Dermis blood vessel endothelial cell (primary cell): ENCODE measurements around the gene ARHGEF4. TPM values are rescaled to one million over a fixed set of nuclear protein-coding genes. Genes with fewer than 3 reads are reported as not detected.
A peak's percentile ranks its signal among the peaks of the same experiment; 100 is the strongest.

ENCODE experiments used
- DNase-seq: peaks from one replicate; pipeline ENCODE4 v3.0.0; 2010
- total RNA-seq: library from RNA; depleted of rRNA; stranded (reverse); fragments of >200 nt; gene quantifications from 2 replicates; pipeline ENCODE4 v1.2.3, GENCODE V29; 2014

The ARHGEF4 gene
- total RNA-seq, 1 donor from 2014 or later = 0.68 TPM

GRCh38 chr2:130819608-130820278 lies 17.0 kb upstream of the ARHGEF4 start:
- DNase-seq = no peak

- no peak for DNase-seq
These were observed 16.3 kb upstream of the ARHGEF4 start for GRCh38 chr2:130820279-130820861.

GRCh38 chr2:130821867-130822266 lies 14.8 kb upstream of the ARHGEF4 start:
- DNase-seq = no peak

DNA sequence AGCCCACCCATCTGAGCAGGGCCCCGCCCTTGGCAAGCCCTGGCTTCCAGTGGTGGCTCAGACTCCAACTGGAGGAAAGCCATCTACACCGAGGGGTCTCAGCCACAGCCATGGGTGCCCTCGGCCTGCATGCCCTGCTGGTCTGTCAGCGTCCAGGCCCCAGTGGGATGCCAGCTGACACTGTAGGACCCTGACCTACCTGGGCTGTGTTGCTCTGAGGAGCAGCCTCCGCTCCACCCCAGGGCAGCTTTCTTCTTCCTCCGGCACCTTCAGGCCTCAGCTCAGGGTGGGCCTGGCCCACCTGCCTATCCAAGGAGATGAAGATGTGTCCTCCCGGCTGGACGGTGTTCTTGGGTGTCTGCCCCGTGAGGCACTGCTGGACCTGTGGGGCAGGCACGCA lies 13.9 kb upstream of the ARHGEF4 start:
- no peak for DNase-seq

DNA sequence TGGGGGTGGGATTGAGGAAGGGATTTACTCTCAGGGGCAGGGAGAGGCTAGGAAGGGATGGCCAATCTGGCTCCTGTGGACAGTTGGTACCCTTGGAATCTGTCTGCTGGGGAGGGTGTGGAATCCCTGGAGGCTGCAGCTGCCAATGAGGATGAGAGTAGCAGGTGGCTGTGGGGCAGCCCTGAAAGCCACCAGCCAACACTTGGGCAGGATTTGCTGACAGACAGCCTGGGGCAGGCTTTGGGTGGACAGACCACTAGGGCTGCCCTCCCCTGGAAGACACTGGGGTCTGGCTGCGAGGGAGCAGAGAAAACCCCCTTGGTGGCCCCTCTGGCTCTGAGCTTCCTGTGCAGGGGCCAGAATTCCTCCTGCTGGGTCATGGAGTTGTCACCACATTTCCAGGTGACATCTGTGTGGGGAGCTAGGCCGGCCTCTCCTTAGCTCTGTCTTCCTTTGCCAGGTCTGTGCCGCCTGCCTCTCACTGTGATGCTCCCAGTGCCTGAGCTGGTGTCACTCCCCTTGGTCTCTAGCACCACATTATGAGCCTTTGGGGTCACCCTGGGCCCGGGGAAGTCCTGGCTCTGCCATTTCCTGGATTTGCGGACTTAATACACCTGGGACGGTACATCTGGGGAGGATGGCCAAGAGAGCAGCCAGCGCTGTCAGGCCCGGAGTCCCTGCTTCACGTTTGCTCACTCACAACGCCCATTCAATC lies 13.4 kb upstream of the ARHGEF4 start:
- no peak for DNase-seq

DNA sequence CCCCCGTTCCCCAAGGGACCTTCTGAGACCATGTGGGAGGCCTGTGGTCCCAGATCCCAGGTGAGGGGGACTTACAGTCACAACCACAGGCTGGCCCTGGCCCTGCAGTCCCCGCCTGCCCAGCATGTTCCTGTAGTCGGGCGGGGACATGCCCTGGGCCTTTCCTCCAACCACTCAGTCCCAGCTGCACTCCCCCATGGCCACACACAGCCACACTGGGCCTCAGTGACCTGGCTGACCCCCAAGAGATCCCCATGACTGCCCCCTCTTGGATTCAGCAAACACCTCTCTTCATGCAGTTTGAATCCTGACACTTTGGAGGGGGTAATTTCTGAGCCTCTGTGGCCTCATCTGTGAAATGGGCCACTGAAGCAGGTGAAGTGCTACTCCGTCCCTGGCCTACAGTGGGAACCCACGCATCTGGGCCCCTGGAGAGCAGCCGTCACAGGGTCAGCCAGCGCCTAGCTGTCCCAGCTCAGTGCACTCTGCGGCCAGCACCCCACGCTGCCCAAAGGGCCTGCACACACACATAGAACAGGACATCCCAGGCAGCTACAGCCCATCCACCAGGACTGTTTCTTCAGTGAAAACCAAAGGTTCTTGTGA lies 12.7 kb upstream of the ARHGEF4 start:
- DNase-seq = no peak

DNA sequence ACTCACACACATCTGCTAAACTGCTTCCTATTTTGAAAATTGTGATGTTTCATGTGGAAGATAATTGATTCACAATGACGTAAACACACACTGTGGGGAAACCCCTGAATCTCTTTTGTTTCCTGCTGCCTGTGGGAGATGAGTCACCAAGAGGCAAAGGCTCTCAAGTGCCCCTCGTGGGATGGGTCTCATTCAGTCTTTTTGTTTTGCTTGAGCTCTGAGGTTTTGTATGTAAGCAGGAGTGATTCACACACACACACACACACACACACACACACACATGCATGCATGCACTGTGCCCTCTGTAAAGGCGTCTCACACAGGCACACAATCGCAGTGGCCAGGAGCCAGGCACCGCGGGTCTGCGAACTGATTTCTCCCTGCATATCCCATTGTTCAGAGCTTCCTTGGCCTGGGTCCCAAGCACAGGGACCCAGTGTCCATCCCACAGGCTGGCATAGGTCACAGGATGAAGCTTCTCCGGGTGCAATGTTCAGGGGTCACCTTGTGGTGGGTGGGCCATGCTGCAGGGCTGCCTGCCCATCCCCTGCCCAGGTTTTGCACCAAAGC lies 12.1 kb upstream of the ARHGEF4 start:
- peak; percentile 93 for DNase-seq

DNA sequence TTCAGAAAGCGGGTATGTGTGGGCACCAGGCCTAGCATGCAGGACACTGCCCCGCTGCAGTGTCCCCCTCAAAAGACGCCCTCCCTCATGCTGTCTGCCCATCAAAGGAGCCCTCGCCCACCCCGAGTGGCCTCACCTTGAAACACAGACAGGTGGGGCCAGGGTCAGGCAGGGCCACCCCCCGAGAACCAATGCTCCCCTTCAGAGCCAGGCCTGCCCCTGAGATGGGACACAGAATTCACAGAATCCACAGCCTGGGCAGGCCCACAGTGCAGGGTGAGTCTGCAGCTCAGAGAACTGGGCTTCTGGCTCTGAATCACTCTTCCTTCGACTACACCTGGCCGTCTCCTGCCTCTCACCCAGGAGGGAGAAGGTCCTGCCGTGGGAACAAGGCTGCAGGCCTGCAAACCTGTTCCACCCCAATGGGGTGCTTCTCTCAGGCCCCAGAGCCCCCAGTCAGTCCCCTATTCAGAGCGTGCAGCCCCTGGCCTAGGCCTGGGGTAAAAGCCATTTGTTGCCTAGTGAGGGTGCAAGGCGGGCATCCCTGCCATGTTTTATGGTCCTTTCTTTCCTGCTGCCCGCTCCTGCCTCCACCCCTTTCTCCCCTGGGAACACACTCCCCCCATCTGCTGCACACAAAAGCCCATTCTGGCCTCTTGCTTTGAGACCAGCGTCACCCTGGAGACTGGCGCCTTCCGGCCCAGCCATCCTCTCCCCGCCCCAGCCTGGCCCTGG lies 11.3 kb upstream of the ARHGEF4 start:
- no peak for DNase-seq

GRCh38 chr2:130825966-130826253 lies 10.8 kb upstream of the ARHGEF4 start:
- DNase-seq = no peak

DNA sequence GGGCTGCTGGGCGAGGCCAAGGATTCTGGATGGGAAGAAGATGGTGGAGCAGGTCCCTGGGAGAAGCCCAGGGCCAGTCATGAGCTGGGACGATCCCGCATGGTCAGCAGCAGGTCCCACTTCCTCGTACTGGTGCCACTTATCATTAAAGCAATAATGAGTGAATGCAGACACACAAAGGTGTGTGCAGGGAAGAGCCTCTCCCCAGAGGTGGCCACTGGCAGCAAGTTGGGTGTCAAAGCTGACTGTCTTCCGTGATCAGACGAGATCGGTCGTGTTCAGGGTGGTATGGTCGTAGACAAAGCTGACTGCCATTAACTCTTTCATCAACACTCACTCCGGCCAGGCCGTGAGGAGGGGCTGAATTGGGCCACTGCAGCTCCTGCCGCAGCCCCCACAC lies 10.3 kb upstream of the ARHGEF4 start:
- no peak for DNase-seq

DNA sequence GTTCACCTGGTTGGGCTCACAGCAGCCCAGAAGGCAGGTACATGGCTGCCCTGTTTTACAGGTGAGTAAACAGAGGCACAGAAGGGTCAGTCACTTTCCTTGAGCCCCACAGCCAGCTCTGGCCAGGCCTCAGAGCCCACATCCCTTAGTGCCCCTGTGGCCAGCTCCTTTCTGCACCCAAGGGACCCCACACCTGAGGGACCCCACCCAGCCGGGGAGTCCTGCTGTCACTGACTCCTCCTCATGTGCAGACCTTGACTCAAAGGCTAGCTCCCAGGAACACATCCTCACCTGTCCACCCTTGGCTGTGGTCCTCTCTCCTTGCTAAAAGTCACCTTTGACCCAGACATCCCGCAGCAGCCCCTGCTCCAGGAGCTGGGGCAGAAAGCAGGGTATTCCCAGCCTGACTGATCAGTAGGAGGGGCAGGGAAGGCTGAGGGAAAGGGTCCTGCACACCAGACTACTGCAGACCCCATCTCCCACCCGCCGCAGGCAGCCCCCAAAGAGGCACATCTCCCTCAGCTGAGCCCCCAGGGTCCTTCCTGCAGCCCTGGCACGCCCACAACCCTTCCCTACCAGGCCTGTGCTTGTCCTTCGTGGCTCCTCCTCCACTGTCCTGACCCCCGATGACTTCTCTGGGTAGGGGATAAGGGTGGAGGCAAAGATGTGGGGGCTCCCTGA lies 9.8 kb upstream of the ARHGEF4 start:
- DNase-seq = no peak

GRCh38 chr2:130827502-130828251 lies 9.0 kb upstream of the ARHGEF4 start:
- DNase-seq = no peak

DNA sequence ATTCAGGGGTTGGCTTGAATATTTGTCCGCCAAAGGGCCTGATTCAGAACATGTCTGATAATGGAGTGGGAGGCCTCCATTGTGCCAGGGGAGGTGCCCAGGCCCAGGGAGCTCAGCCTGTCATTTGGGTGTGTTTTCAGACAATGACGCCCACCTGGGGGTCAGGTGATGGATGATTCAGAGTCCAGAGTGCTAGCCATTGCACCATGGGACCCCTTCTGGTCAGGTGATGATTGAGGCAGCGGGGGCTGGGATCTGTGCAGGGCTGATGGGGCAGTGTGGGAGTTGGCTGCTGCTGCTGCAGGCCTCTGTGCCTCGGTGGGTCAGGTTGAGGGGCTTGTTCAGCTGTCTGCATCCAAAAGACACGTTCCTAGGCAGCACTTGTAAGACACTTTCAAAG lies 8.3 kb upstream of the ARHGEF4 start:
- no peak for DNase-seq

GRCh38 chr2:130829015-130829414 lies 7.7 kb upstream of the ARHGEF4 start:
- DNase-seq = no peak

GRCh38 chr2:130830538-130830937 lies 6.2 kb upstream of the ARHGEF4 start:
- no peak for DNase-seq

DNA sequence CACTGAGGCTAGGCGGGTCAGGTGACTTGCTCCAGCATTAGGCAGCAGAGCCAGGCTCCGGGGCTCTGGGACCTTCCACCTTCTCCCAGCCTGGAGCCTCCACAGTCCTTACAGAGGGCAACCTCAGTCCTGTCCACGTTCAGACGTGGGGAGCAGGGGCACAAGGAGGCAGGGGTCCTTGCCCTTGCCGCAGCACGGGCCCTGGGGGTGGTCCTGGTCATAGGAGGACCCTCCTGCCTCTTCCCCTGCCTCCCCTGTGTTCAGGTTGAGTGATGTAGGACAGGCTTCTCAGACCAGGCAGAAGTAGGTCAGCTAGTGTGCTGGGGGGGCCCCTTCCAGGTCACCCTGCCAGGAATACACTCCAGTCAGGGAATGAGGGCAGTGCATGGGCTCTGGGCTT lies 5.4 kb upstream of the ARHGEF4 start:
- no peak for DNase-seq

- DNase-seq = no peak
These were observed 4.3 kb upstream of the ARHGEF4 start for GRCh38 chr2:130832296-130832940.

- no peak for DNase-seq
These were observed 2.4 kb upstream of the ARHGEF4 start for GRCh38 chr2:130834091-130834930.

DNA sequence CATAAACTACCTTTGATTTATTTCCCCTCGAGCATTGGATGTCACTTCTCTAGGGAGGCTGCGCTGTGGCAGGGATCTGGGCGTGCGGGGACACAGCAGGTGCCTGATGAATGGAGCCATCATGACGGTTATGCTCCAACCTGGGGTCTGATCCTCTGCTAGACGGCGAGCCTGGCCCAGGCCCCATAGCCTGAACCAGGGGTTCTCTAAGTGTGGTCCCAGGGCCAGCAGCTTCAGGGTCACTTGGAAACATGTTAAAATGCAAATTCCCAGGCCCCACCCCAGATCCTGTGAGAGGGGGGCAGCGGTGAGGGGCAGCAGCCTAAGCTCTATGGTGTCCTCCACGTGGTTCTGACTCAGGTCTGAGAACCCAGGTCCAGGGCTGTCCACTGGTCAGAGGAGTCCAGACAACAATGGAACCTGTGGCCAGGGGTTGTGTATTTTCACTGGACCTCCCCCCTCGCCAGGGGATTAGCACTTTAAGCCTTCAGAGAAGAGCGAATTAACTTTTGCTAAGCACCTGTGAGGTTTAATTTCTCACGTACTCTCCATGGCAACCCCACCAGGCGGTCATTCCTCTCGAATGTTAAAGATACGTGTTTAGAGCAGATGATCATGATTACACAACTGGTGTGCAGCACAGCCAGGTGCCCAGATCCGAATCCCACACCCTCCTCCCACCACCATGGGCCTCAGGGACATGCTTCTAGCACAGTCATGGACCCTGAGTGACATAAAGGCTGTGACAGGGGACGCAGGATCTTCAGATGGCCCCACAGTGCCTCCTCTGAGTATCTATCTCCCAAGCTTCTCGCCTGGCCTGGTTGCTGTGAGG lies 1.6 kb upstream of the ARHGEF4 start:
- no peak for DNase-seq
